Hepatocyte (in vitro differentiated cells): ENCODE measurements around the gene MGMT. TPM values are rescaled to one million over a fixed set of nuclear protein-coding genes. Genes with fewer than 3 reads are reported as not detected.

ENCODE experiments used
- DNase-seq: peaks from one replicate; pipeline ENCODE4 v3.0.0-alpha.2; 2016; ENCODE audit warnings: low spot score
- H2AFZ ChIP-seq: fragments of 200-600 bp; sonication (generic); 2 replicates; pipeline ENCODE4 v1.6.0; 2016; ENCODE audit warnings: antibody characterized with exemption, mild to moderate bottlenecking
- H3K27ac ChIP-seq: fragments of 200-600 bp; sonication (generic); 2 replicates; pipeline ENCODE4 v1.5.1; 2016; ENCODE audit warnings: mild to moderate bottlenecking
- H3K27me3 ChIP-seq: fragments of 200-600 bp; sonication (generic); 2 replicates; pipeline ENCODE4 v1.6.1; 2016
- H3K36me3 ChIP-seq: fragments of 200-600 bp; sonication (generic); replicated peaks from 2 replicates; pipeline ENCODE4 v1.5.1; 2016; ENCODE audit warnings: low read depth; ENCODE audit not compliant: insufficient read depth
- H3K4me1 ChIP-seq: fragments of 200-600 bp; sonication (generic); 2 replicates; pipeline ENCODE4 v1.5.1; 2016; ENCODE audit warnings: mild to moderate bottlenecking, moderate library complexity; ENCODE audit not compliant: insufficient read depth
- H3K4me2 ChIP-seq: fragments of 200-600 bp; sonication (generic); 2 replicates; pipeline ENCODE4 v1.6.0; 2016
- H3K4me3 ChIP-seq: fragments of 200-600 bp; sonication (generic); 2 replicates; pipeline ENCODE4 v1.5.1; 2016; ENCODE audit warnings: mild to moderate bottlenecking
- H3K79me2 ChIP-seq: fragments of 200-600 bp; sonication (generic); 2 replicates; pipeline ENCODE4 v1.6.0; 2017; ENCODE audit warnings: mild to moderate bottlenecking
- H3K9me2 ChIP-seq: fragments of 200-600 bp; sonication (generic); replicated peaks from 2 replicates; pipeline ENCODE4 v1.6.0; 2017; ENCODE audit warnings: mild to moderate bottlenecking; ENCODE audit not compliant: insufficient read depth
- H3K9me3 ChIP-seq: fragments of 200-600 bp; sonication (generic); 2 replicates; pipeline ENCODE4 v1.5.1; 2016; ENCODE audit warnings: low read depth, mild to moderate bottlenecking
- H4K20me1 ChIP-seq: fragments of 200-600 bp; sonication (generic); 2 replicates; pipeline ENCODE4 v1.6.0; 2016; ENCODE audit warnings: mild to moderate bottlenecking; ENCODE audit not compliant: insufficient read depth, poor library complexity, severe bottlenecking
- EZH2 ChIP-seq: fragments of 200-600 bp; sonication (generic); IDR thresholded peaks from 2 replicates; pipeline ENCODE4 v1.6.1; 2016; ENCODE audit warnings: antibody characterized with exemption, mild to moderate bottlenecking, borderline replicate concordance
- EZH2phosphoT487 ChIP-seq: fragments of 200-600 bp; sonication (generic); IDR thresholded peaks from one replicate; pipeline ENCODE4 v1.6.1; 2018; ENCODE audit warnings: antibody characterized with exemption, mild to moderate bottlenecking, low read depth, moderate library complexity; ENCODE audit not compliant: unreplicated experiment, severe bottlenecking
- WGBS: methylation state at CpG from one replicate; pipeline ENCODE4 v1.1.6; 2016; ENCODE audit warnings: low lambda C conversion rate; ENCODE audit errors: missing lambda C conversion rate; 5-methylcytosine and 5-hydroxymethylcytosine counted together
- polyA plus RNA-seq: library from polyadenylated mRNA; unstranded; fragments of >200 nt; fragmentation: Nextera tagmentation; extraction: Ambion mirVana; gene quantifications from 2 replicates; pipeline ENCODE4 v1.2.1, GENCODE V29; 2016
- total RNA-seq: library from RNA; depleted of rRNA; stranded (reverse); fragments of >200 nt; gene quantifications from 2 replicates; pipeline ENCODE4 v1.2.3, GENCODE V29; 2014
- TF ChIP-seq, protein P1 (sequence below): fragments of 200-600 bp; sonication (generic); IDR thresholded peaks from 2 replicates; pipeline ENCODE4 v1.5.1; 2016; ENCODE audit warnings: antibody characterized with exemption, mild to moderate bottlenecking; ENCODE audit not compliant: poor library complexity

Gene MGMT
- total and polyA plus RNA-seq, 2 experiments from 2014 or later: 41.5 to 41.9 TPM

DNA sequence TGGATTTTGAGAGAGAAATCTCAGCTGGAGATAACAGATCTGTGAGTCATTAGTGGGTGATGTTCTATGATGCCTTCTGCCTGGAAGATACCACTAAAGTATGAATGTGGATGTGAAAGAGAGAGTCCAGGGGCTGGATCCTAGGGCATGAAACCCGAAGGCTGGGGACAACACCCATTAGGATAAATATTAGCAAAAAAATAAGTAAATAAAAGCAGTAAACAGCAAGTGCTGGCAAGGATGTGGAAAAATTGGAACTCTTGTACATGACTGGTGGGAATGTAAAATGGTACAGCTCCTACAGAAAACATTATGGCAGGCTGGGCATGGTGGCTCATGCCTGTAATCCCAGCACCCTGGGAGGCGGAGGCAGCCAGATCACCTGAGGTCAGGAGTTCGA is 16.6 kb upstream of the MGMT start:
- H3K27ac ChIP-seq: no peak overlapping the region
- no peaks in the 10 kb centered on the region for H3K36me3 ChIP-seq
- H3K79me2 ChIP-seq: no peaks in the 10 kb centered on the region
- no peaks in the 10 kb centered on the region for H3K9me3 ChIP-seq
- no peaks in the 10 kb centered on the region for H3K4me1 ChIP-seq
- no peak overlapping the region for H3K4me3 ChIP-seq
- DNase-seq: no peak
- TF ChIP-seq EZH2 (no peak), EZH2phosphoT487 (no peak)
- TF ChIP-seq, protein P1, sequence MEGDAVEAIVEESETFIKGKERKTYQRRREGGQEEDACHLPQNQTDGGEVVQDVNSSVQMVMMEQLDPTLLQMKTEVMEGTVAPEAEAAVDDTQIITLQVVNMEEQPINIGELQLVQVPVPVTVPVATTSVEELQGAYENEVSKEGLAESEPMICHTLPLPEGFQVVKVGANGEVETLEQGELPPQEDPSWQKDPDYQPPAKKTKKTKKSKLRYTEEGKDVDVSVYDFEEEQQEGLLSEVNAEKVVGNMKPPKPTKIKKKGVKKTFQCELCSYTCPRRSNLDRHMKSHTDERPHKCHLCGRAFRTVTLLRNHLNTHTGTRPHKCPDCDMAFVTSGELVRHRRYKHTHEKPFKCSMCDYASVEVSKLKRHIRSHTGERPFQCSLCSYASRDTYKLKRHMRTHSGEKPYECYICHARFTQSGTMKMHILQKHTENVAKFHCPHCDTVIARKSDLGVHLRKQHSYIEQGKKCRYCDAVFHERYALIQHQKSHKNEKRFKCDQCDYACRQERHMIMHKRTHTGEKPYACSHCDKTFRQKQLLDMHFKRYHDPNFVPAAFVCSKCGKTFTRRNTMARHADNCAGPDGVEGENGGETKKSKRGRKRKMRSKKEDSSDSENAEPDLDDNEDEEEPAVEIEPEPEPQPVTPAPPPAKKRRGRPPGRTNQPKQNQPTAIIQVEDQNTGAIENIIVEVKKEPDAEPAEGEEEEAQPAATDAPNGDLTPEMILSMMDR: no peak
- no peaks in the 10 kb centered on the region for H3K27me3 ChIP-seq
- H4K20me1 ChIP-seq: no peaks in the 10 kb centered on the region
- WGBS: 91% methylated on average over 3 of the region's 3 CpGs
- H3K4me2 ChIP-seq: no peak overlapping the region
- H3K9me2 ChIP-seq: no peaks in the 10 kb centered on the region
- H2AFZ ChIP-seq: no peak overlapping the region

DNA sequence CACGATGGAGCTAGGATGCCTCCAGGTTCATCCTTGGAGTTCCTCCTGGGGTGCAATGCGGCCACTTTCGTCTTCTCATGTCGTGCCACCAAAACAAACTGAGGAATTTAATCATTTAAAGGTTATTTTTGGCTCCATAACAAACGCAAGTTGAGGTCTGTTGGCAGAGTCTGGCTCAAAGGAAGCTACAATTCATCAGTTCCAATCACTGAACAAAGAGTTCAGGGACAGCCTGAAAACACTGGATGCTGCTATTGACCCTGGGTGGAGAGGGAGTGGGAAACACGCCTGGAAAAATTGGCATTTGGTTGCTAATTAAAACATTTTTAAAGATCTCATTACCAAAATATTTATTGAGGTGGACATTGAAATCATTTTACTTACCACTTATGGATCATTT is 11.4 kb upstream of the MGMT start:
- peaks cover 6% of the 10 kb centered on the region for H3K27me3 ChIP-seq

DNA sequence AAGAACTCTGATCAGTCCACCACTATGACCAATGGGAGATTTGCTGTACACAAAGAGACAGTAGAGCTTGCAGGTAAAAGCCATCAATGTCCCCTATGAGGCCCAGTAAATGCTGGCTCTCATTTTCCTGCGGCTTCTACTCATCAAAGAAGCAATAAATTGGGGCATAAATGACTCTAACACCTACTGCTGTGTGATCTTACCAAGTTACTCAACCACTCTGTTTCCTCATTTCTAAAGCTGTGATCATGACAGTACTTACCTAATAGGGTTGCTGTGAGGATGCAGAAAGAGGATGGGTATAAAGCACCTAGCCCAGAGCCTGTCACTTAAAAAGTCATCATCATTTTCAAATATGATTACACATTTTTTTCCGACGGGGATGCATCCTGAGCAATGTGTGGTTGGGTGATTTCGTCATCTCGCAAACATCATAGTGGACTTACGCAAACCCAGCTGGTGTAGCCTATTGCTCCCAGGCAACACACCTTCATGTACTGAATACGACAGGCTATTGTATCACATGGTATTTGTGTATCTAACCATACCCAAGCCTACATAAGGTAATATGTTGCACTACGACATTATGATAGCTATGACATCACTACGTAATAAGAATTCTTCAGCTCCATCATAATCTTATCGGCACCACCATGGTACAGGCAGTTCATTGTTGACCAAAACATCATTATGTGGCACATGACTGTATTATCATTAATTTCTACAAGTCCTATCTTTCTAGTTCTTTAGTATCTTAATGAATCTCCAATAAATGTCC is 7.1 kb upstream of the MGMT start:
- no peak overlapping the region for H3K4me3 ChIP-seq
- H3K27ac ChIP-seq: no peak overlapping the region
- no peak overlapping the region for H3K4me2 ChIP-seq
- H3K27me3 ChIP-seq: peaks cover 6% of the 10 kb centered on the region
- TF ChIP-seq EZH2phosphoT487 (no peak), EZH2 (no peak)
- TF ChIP-seq, protein P1: no peak
- no peak overlapping the region for H2AFZ ChIP-seq
- no peaks in the 10 kb centered on the region for H3K79me2 ChIP-seq
- H3K9me3 ChIP-seq: no peaks in the 10 kb centered on the region
- DNase-seq: no peak
- H3K9me2 ChIP-seq: no peaks in the 10 kb centered on the region
- H3K36me3 ChIP-seq: no peaks in the 10 kb centered on the region
- H4K20me1 ChIP-seq: no peaks in the 10 kb centered on the region
- H3K4me1 ChIP-seq: no peaks in the 10 kb centered on the region
- WGBS: 85% methylated on average over 10 of the region's 10 CpGs

More for the DNA sequence above, 11.4 kb upstream of the MGMT start:
- DNase-seq: no peak
- no peaks in the 10 kb centered on the region for H3K9me2 ChIP-seq
- no peaks in the 10 kb centered on the region for H3K9me3 ChIP-seq
- no peaks in the 10 kb centered on the region for H3K79me2 ChIP-seq
- H2AFZ ChIP-seq: no peak overlapping the region
- no peaks in the 10 kb centered on the region for H3K36me3 ChIP-seq
- H4K20me1 ChIP-seq: no peaks in the 10 kb centered on the region
- WGBS: 80% methylated on average over 6 of the region's 6 CpGs
- TF ChIP-seq, protein P1: no peak
- TF ChIP-seq EZH2phosphoT487 (no peak), EZH2 (no peak)
- H3K27ac ChIP-seq: no peak overlapping the region
- H3K4me2 ChIP-seq: no peak overlapping the region
- no peaks in the 10 kb centered on the region for H3K4me1 ChIP-seq
- no peak overlapping the region for H3K4me3 ChIP-seq
